Trophoblast cell (in vitro differentiated cells and primary cell): Measurements from ENCODE around the gene EPHB2.

ENCODE experiments used
- DNase-seq, 2 donors: peaks; one replicate each; pipeline ENCODE4 v3.0.0-alpha.2; 2016
- H2AFZ ChIP-seq: 2 replicates; pipeline ENCODE4 v1.6.1; 2013; ENCODE audit warnings: low read length, moderate library complexity, mild to moderate bottlenecking; ENCODE audit not compliant: insufficient read depth, poor library complexity
- H2AK5ac ChIP-seq: 2 replicates; pipeline ENCODE4 v1.6.1; 2013; ENCODE audit warnings: mild to moderate bottlenecking, low read length
- H2BK120ac ChIP-seq: 2 replicates; pipeline ENCODE4 v1.6.1; 2013; ENCODE audit warnings: low read length, mild to moderate bottlenecking, moderate library complexity; ENCODE audit not compliant: insufficient read depth, poor library complexity
- H2BK12ac ChIP-seq: 2 replicates; pipeline ENCODE4 v1.6.1; 2013; ENCODE audit warnings: mild to moderate bottlenecking, low read length, moderate library complexity
- H2BK5ac ChIP-seq: 2 replicates; pipeline ENCODE4 v1.6.1; 2013; ENCODE audit warnings: low read length, low read depth, moderate library complexity, mild to moderate bottlenecking; ENCODE audit not compliant: poor library complexity
- H3K14ac ChIP-seq: 2 replicates; pipeline ENCODE4 v1.6.1; 2013; ENCODE audit warnings: mild to moderate bottlenecking, low read length
- H3K18ac ChIP-seq: 2 replicates; pipeline ENCODE4 v1.6.1; 2013; ENCODE audit warnings: mild to moderate bottlenecking, low read length
- H3K23ac ChIP-seq: 2 replicates; pipeline ENCODE4 v1.6.1; 2013; ENCODE audit warnings: low read length
- H3K27ac ChIP-seq: 2 replicates; pipeline ENCODE4 v1.5.1; 2013; ENCODE audit warnings: low read depth, mild to moderate bottlenecking, inconsistent platforms, low read length, moderate library complexity
- H3K27me3 ChIP-seq: 2 replicates; pipeline ENCODE4 v1.6.1; 2013; ENCODE audit warnings: inconsistent platforms, mild to moderate bottlenecking, low read length, moderate library complexity; ENCODE audit not compliant: insufficient read depth
- H3K36me3 ChIP-seq, 2 experiments: 1 replicate in 1 of 2; 2 replicates in 1 of 2; pipeline ENCODE4 v1.6.1; 2013; ENCODE audit warnings: low read length in 2 of 2, mild to moderate bottlenecking in 2 of 2, moderate library complexity in 1 of 2; ENCODE audit not compliant: insufficient read depth in 2 of 2, control insufficient read depth in 1 of 2
- H3K4ac ChIP-seq: 2 replicates; pipeline ENCODE4 v1.6.1; 2013; ENCODE audit warnings: low read depth, mild to moderate bottlenecking, low read length, moderate library complexity
- H3K4me1 ChIP-seq, 2 experiments: 1 replicate in 1 of 2; 2 replicates in 1 of 2; pipeline ENCODE4 v1.6.1; 2013; ENCODE audit warnings: low read length in 2 of 2, mild to moderate bottlenecking in 2 of 2, moderate library complexity in 1 of 2; ENCODE audit not compliant: insufficient read depth in 2 of 2, control insufficient read depth in 1 of 2
- H3K4me2 ChIP-seq: 2 replicates; pipeline ENCODE4 v1.6.1; 2013; ENCODE audit warnings: inconsistent platforms, mild to moderate bottlenecking, low read length, moderate library complexity
- H3K4me3 ChIP-seq: 2 replicates; pipeline ENCODE4 v1.5.1; 2013; ENCODE audit warnings: mild to moderate bottlenecking, low read depth, low read length, inconsistent platforms
- H3K79me1 ChIP-seq: one replicate; pipeline ENCODE4 v1.6.1; 2013; ENCODE audit warnings: low read length
- H3K79me2 ChIP-seq: 2 replicates; pipeline ENCODE4 v1.6.1; 2013; ENCODE audit warnings: low read length, mild to moderate bottlenecking; ENCODE audit not compliant: control insufficient read depth, insufficient read depth, poor library complexity
- H3K9ac ChIP-seq: 2 replicates; pipeline ENCODE4 v1.6.1; 2013; ENCODE audit warnings: mild to moderate bottlenecking, low read length
- H3K9me3 ChIP-seq: 2 replicates; pipeline ENCODE4 v1.6.1; 2013; ENCODE audit warnings: low read depth, mild to moderate bottlenecking, control low read depth, inconsistent platforms, low read length; ENCODE audit not compliant: insufficient read depth
- H4K12ac ChIP-seq: 2 replicates; pipeline ENCODE4 v1.6.1; 2013; ENCODE audit warnings: low read depth, mild to moderate bottlenecking, low read length, moderate library complexity
- H4K8ac ChIP-seq: 2 replicates; pipeline ENCODE4 v1.6.1; 2013; ENCODE audit warnings: low read depth, mild to moderate bottlenecking, low read length, moderate library complexity
- H4K91ac ChIP-seq: one replicate; pipeline ENCODE4 v1.6.1; 2013; ENCODE audit warnings: low read depth, mild to moderate bottlenecking, low read length, moderate library complexity
- WGBS: extraction: QIAGEN DNeasy Blood & Tissue Kit; methylation state at CpG from one replicate; pipeline ENCODE4 v1.1.7; 2013; ENCODE audit warnings: missing lambda C conversion rate; ENCODE audit not compliant: insufficient read length, insufficient coverage; ENCODE audit errors: extremely low coverage; 5-methylcytosine and 5-hydroxymethylcytosine counted together

The EPHB2 gene

GRCh38 chr1:22812993-22813790 lies 102.6 kb downstream of the EPHB2 start:
- Histone ChIP-seq H3K79me2 (no peaks in the 10 kb centered on the region), H3K9me3 (no peaks in the 10 kb centered on the region), H3K23ac (no peak overlapping the region), H3K4ac (no peak overlapping the region), H2BK120ac (no peak overlapping the region), H2BK5ac (no peak overlapping the region), H3K79me1 (peaks cover 6% of the 10 kb centered on the region), H4K91ac (no peak overlapping the region), H3K36me3 (no peaks in the 10 kb centered on the region), H3K4me2 (no peak overlapping the region), H2AFZ (no peak overlapping the region), H3K14ac (no peak overlapping the region), H3K18ac (no peak overlapping the region), H3K27me3 (no peaks in the 10 kb centered on the region), H3K27ac (no peak overlapping the region), H3K9ac (no peak overlapping the region), H3K4me3 (no peak overlapping the region), H2AK5ac (no peak overlapping the region), H2BK12ac (no peak overlapping the region), H3K4me1 (peaks cover 8 to 11% of the 10 kb centered on the region in 2 experiments), H4K8ac (no peak overlapping the region), H4K12ac (no peak overlapping the region)
- no CpG with 5 or more reads among the region's 7 CpGs for WGBS
- no peak for DNase-seq

- peaks cover 6% of the 10 kb centered on the region for H3K79me1 ChIP-seq
- H3K36me3 ChIP-seq = no peaks in the 10 kb centered on the region
- H3K4me3 ChIP-seq = no peak overlapping the region
- H2AK5ac ChIP-seq = peak overlapping the region; percentile 32
- H3K4ac ChIP-seq = no peak overlapping the region
- H3K79me2 ChIP-seq = no peaks in the 10 kb centered on the region
- H2BK5ac ChIP-seq = no peak overlapping the region
- no peak overlapping the region for H3K4me2 ChIP-seq
- no peak overlapping the region for H2BK12ac ChIP-seq
- no peaks in the 10 kb centered on the region for H3K9me3 ChIP-seq
- peaks cover 3 to 8% of the 10 kb centered on the region in 2 experiments for H3K4me1 ChIP-seq
- H3K9ac ChIP-seq = no peak overlapping the region
- H2BK120ac ChIP-seq = no peak overlapping the region
- no peak overlapping the region for H3K27ac ChIP-seq
- H3K27me3 ChIP-seq = no peaks in the 10 kb centered on the region
- no peak for DNase-seq
- no peak overlapping the region for H4K91ac ChIP-seq
- H3K18ac ChIP-seq = no peak overlapping the region
- no peak overlapping the region for H4K8ac ChIP-seq
- no peak overlapping the region for H3K23ac ChIP-seq
- H4K12ac ChIP-seq = no peak overlapping the region
- no peak overlapping the region for H2AFZ ChIP-seq
- WGBS = no CpG with 5 or more reads among the region's 19 CpGs
- no peak overlapping the region for H3K14ac ChIP-seq
These were observed 103.8 kb downstream of the EPHB2 start for GRCh38 chr1:22814176-22815042.

GRCh38 chr1:22815043-22815365 lies 104.4 kb downstream of the EPHB2 start:
- H4K8ac ChIP-seq = no peak overlapping the region
- no peak overlapping the region for H2BK12ac ChIP-seq
- H3K9me3 ChIP-seq = no peaks in the 10 kb centered on the region
- H3K4me2 ChIP-seq = no peak overlapping the region
- no CpG with 5 or more reads among the region's 5 CpGs for WGBS
- no peak overlapping the region for H3K14ac ChIP-seq
- peak overlapping the region; percentile 32 for H2AK5ac ChIP-seq
- H3K4me3 ChIP-seq = no peak overlapping the region
- no peaks in the 10 kb centered on the region for H3K79me2 ChIP-seq
- H3K23ac ChIP-seq = no peak overlapping the region
- no peak overlapping the region for H2BK120ac ChIP-seq
- no peak overlapping the region for H3K9ac ChIP-seq
- DNase-seq = no peak
- no peaks in the 10 kb centered on the region for H3K36me3 ChIP-seq
- peaks cover 0 to 3% of the 10 kb centered on the region in 2 experiments for H3K4me1 ChIP-seq
- H4K12ac ChIP-seq = no peak overlapping the region
- no peak overlapping the region for H2AFZ ChIP-seq
- peaks cover 6% of the 10 kb centered on the region for H3K79me1 ChIP-seq
- H2BK5ac ChIP-seq = no peak overlapping the region
- no peak overlapping the region for H3K4ac ChIP-seq
- H3K27me3 ChIP-seq = no peaks in the 10 kb centered on the region
- no peak overlapping the region for H3K27ac ChIP-seq
- no peak overlapping the region for H3K18ac ChIP-seq
- H4K91ac ChIP-seq = no peak overlapping the region

- Histone ChIP-seq H3K9me3 (no peaks in the 10 kb centered on the region), H3K79me1 (peaks cover 6% of the 10 kb centered on the region), H3K4me3 (no peak overlapping the region), H3K14ac (no peak overlapping the region), H2AFZ (no peak overlapping the region), H4K12ac (no peak overlapping the region), H3K18ac (no peak overlapping the region), H3K27ac (no peak overlapping the region), H4K8ac (no peak overlapping the region), H3K36me3 (no peaks in the 10 kb centered on the region), H2BK120ac (no peak overlapping the region), H3K4ac (no peak overlapping the region), H3K9ac (no peak overlapping the region), H3K4me2 (no peak overlapping the region), H4K91ac (no peak overlapping the region), H3K4me1 (peaks cover 0 to 3% of the 10 kb centered on the region in 2 experiments), H3K27me3 (no peaks in the 10 kb centered on the region), H2BK5ac (no peak overlapping the region), H2BK12ac (no peak overlapping the region), H3K23ac (no peak overlapping the region), H3K79me2 (no peaks in the 10 kb centered on the region), H2AK5ac (no peak overlapping the region)
- no CpG with 5 or more reads among the region's 12 CpGs for WGBS
- no peak for DNase-seq
These were observed 104.9 kb downstream of the EPHB2 start for GRCh38 chr1:22815421-22816066.
